Smooth muscle cell (in vitro differentiated cells): ENCODE data around the gene SETD9. TPM values are rescaled to one million over a fixed set of nuclear protein-coding genes. Genes with fewer than 3 reads are reported as not detected.

Experiments used
- DNase-seq: peaks from one replicate; lab custom pipeline; 2025; ENCODE audit not compliant: unreplicated experiment; lab: John Stamatoyannopoulos, UW
- H2AFZ ChIP-seq: fragments of 200-600 bp; sonication (generic); 2 replicates; pipeline ENCODE4 v1.6.0; 2016; ENCODE audit warnings: antibody characterized with exemption, low read depth, mild to moderate bottlenecking
- H3F3A ChIP-seq: fragments of 200-600 bp; sonication (generic); 2 replicates; pipeline ENCODE4 v1.6.0; 2017; ENCODE audit warnings: antibody characterized with exemption, low read depth
- H3K27ac ChIP-seq: fragments of 200-600 bp; sonication (generic); 2 replicates; pipeline ENCODE4 v1.5.1; 2016; ENCODE audit warnings: low read depth, mild to moderate bottlenecking
- H3K27me3 ChIP-seq: fragments of 200-600 bp; sonication (generic); 2 replicates; pipeline ENCODE4 v1.6.1; 2016; ENCODE audit warnings: low read depth, mild to moderate bottlenecking
- H3K36me3 ChIP-seq: fragments of 200-600 bp; sonication (generic); 2 replicates; pipeline ENCODE4 v1.5.1; 2016; ENCODE audit warnings: low read depth
- H3K4me1 ChIP-seq: fragments of 200-600 bp; sonication (generic); 2 replicates; pipeline ENCODE4 v1.5.1; 2016; ENCODE audit warnings: low read depth
- H3K4me2 ChIP-seq: fragments of 200-600 bp; sonication (generic); 2 replicates; pipeline ENCODE4 v1.6.0; 2016; ENCODE audit warnings: mild to moderate bottlenecking
- H3K4me3 ChIP-seq: fragments of 200-600 bp; sonication (generic); 2 replicates; pipeline ENCODE4 v1.5.1; 2016; ENCODE audit warnings: mild to moderate bottlenecking
- H3K79me2 ChIP-seq: fragments of 200-600 bp; sonication (generic); 2 replicates; pipeline ENCODE4 v1.6.0; 2016; ENCODE audit warnings: low read depth, mild to moderate bottlenecking
- H3K9ac ChIP-seq: fragments of 200-600 bp; sonication (generic); 2 replicates; pipeline ENCODE4 v1.6.0; 2016; ENCODE audit warnings: low read depth
- H3K9me3 ChIP-seq: fragments of 200-600 bp; sonication (generic); replicated peaks from 2 replicates; pipeline ENCODE4 v1.5.1; 2016; ENCODE audit warnings: low read depth
- H4K20me1 ChIP-seq: fragments of 200-600 bp; sonication (generic); 2 replicates; pipeline ENCODE4 v1.6.0; 2016; ENCODE audit warnings: low read depth
- WGBS: methylation state at CpG from one replicate; pipeline ENCODE4 v1.1.7; 2016; ENCODE audit warnings: low lambda C conversion rate; 5-methylcytosine and 5-hydroxymethylcytosine counted together
- polyA plus RNA-seq: library from polyadenylated mRNA; unstranded; fragments of >200 nt; fragmentation: Nextera tagmentation; extraction: Ambion mirVana; gene quantifications from 2 replicates; pipeline ENCODE4 v1.2.1, GENCODE V29; 2016
- total RNA-seq: library from RNA; depleted of rRNA; stranded (reverse); fragments of >200 nt; gene quantifications from 2 replicates; pipeline ENCODE4 v1.2.3, GENCODE V29; 2014
- TF ChIP-seq, protein P1 (sequence below): fragments of 200-600 bp; sonication (generic); IDR thresholded peaks from 2 replicates; pipeline ENCODE4 v1.5.1; 2017; ENCODE audit warnings: borderline replicate concordance, mild to moderate bottlenecking, antibody characterized with exemption; ENCODE audit not compliant: insufficient read depth, poor library complexity, severe bottlenecking

SETD9 gene
- total and polyA plus RNA-seq, 2 experiments from 2014 or later = 8.6 to 19.8 TPM

DNA sequence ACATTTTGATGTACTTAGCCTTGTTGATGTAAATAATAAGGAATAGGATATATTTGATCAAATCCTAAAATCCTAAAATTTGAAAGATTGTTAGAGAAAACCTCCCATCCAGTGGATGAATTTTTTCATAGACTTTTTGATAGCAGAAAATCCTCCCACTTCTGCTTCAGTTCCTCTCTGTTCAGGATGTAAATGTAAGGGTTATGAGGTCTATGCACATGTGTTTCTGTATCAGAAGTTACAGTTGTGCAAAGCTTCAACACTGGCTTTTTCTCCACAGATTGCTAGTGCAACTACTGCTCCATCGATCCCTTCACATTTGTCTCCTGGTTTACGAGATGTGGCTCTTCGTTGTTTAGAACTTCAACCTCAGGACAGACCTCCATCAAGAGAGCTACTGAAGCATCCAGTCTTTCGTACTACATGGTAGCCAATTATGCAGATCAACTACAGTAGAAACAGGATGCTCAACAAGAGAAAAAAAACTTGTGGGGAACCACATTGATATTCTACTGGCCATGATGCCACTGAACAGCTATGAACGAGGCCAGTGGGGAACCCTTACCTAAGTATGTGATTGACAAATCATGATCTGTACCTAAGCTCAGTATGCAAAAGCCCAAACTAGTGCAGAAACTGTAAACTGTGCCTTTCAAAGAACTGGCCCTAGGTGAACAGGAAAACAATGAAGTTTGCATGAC lies 16.0 kb upstream of the SETD9 start:
- peaks cover 24% of the 10 kb centered on the region for H3K36me3 ChIP-seq
- no peak overlapping the region for H3K9ac ChIP-seq
- no peaks in the 10 kb centered on the region for H3K27me3 ChIP-seq
- no peaks in the 10 kb centered on the region for H3F3A ChIP-seq
- H3K4me1 ChIP-seq = no peaks in the 10 kb centered on the region
- no peak overlapping the region for H3K4me3 ChIP-seq
- peaks cover 6% of the 10 kb centered on the region for H3K79me2 ChIP-seq
- H3K9me3 ChIP-seq = no peaks in the 10 kb centered on the region
- H3K27ac ChIP-seq = no peak overlapping the region
- no peak for DNase-seq
- H3K4me2 ChIP-seq = no peak overlapping the region
- TF ChIP-seq, protein P1, sequence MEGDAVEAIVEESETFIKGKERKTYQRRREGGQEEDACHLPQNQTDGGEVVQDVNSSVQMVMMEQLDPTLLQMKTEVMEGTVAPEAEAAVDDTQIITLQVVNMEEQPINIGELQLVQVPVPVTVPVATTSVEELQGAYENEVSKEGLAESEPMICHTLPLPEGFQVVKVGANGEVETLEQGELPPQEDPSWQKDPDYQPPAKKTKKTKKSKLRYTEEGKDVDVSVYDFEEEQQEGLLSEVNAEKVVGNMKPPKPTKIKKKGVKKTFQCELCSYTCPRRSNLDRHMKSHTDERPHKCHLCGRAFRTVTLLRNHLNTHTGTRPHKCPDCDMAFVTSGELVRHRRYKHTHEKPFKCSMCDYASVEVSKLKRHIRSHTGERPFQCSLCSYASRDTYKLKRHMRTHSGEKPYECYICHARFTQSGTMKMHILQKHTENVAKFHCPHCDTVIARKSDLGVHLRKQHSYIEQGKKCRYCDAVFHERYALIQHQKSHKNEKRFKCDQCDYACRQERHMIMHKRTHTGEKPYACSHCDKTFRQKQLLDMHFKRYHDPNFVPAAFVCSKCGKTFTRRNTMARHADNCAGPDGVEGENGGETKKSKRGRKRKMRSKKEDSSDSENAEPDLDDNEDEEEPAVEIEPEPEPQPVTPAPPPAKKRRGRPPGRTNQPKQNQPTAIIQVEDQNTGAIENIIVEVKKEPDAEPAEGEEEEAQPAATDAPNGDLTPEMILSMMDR = no peak
- no peak overlapping the region for H2AFZ ChIP-seq
- WGBS = 95% methylated on average over 5 of the region's 5 CpGs
- H4K20me1 ChIP-seq = no peaks in the 10 kb centered on the region

DNA sequence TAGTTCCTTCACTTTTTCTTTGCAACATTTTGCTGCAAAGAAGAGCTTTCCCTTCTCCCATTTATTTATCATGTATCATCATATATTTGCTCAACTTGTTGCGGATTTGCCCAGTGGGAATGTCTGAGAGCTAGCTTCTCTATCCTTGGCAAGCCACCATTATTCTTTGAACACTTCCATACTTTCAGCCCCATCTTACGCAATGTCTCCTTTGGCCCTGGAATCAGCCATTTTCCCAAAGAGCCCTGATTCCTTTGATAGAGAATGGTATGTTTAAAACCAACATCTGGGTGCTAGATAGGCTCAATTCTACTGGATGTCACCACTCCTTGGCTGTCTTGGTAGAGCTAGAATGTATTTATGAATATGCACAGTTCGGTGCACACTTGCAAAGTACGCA lies 12.6 kb upstream of the SETD9 start:
- DNase-seq = no peak
- H3K4me2 ChIP-seq = no peak overlapping the region
- H3K4me3 ChIP-seq = no peak overlapping the region
- no peak overlapping the region for H3K9ac ChIP-seq
- H3F3A ChIP-seq = peaks cover 3% of the 10 kb centered on the region
- TF ChIP-seq, protein P1 = no peak
- H3K36me3 ChIP-seq = peaks cover 12% of the 10 kb centered on the region
- H3K9me3 ChIP-seq = no peaks in the 10 kb centered on the region
- no peak overlapping the region for H3K27ac ChIP-seq
- no peaks in the 10 kb centered on the region for H3K27me3 ChIP-seq
- no peaks in the 10 kb centered on the region for H3K79me2 ChIP-seq
- H4K20me1 ChIP-seq = no peaks in the 10 kb centered on the region
- 99% methylated on average over 4 of the region's 4 CpGs for WGBS
- no peaks in the 10 kb centered on the region for H3K4me1 ChIP-seq
- no peak overlapping the region for H2AFZ ChIP-seq

DNA sequence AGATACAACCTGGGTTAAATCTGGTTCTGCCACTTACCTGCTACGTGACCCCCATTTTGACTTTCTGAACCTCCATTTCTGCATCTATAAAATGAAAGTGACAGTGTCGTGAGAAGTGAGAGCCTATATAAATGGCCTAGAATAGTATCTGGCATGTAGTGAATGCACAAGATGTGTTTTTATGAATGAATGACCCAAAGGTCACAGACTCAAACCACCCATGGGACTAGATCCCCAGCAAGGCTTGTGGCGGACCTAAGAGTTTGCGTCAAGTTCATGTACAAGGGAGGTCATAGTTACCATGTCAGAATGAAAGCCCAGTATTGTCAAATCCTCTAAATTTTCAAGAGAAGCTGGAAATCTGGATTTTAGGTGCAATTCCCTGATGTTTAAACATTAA lies 11.2 kb upstream of the SETD9 start:
- WGBS = 98% methylated on average over 4 of the region's 4 CpGs
- no peak for DNase-seq

More for the DNA sequence above, 11.2 kb upstream of the SETD9 start:
- Histone ChIP-seq H3K79me2 (no peaks in the 10 kb centered on the region), H3K27me3 (no peaks in the 10 kb centered on the region), H3K4me1 (no peaks in the 10 kb centered on the region), H4K20me1 (no peaks in the 10 kb centered on the region), H3K27ac (no peak overlapping the region), H3K9ac (no peak overlapping the region), H3K9me3 (no peaks in the 10 kb centered on the region), H3K4me2 (no peak overlapping the region), H3K4me3 (no peak overlapping the region), H3F3A (peaks cover 3% of the 10 kb centered on the region), H2AFZ (no peak overlapping the region), H3K36me3 (peaks cover 12% of the 10 kb centered on the region)
- TF ChIP-seq, protein P1 = no peak
